Left ventricle myocardium superior (tissue), 1 donor: Measurements from ENCODE around the gene CPB1. TPM values are rescaled to one million over a fixed set of nuclear protein-coding genes. Genes with fewer than 3 reads are reported as not detected.

Source experiments
- ATAC-seq: fragments of 200-7000 bp; cut with Tn5 transposase; one replicate; pipeline ENCODE4 v1.9.1; 2020; ENCODE audit warnings: mild to moderate bottlenecking, moderate library complexity
- DNase-seq: peaks from one replicate; pipeline ENCODE4 v3.0.0-alpha.2; 2020
- intact Hi-C: fragments of 100-400 bp; cut with micrococcal nuclease; formaldehyde crosslinking; loops from one replicate; pipeline ENCODE4 v1.11.0; 2022
- total RNA-seq: library from RNA; stranded (reverse); fragmentation: NEBNext Ultra II Directional; extraction: Animal tissue kit (Norgen Biotek cat#: 25700); gene quantifications from one replicate; pipeline ENCODE4 v1.2.1, GENCODE V29; 2021
- donor health status: DM: no; HTN: yes; CAD: no; lungs with severe emphysema.

Gene CPB1
- total RNA-seq, 1 donor from 2014 or later: not detected

- DNase-seq: no peak
- intact Hi-C loops: no loop called here
- ATAC-seq: no peak
Measured at GRCh38 chr3:148825476-148825875, 2.1 kb upstream of the CPB1 start.

- intact Hi-C loops: no loop called here
- no peak for DNase-seq
Measured at GRCh38 chr3:148828136-148828690, 602 bp downstream of the CPB1 start.

GRCh38 chr3:148829926-148830325 lies 2.3 kb downstream of the CPB1 start:
- ATAC-seq (no peak), DNase-seq (no peak)
- intact Hi-C loops: no loop called here

More at GRCh38 chr3:148828136-148828690, 602 bp downstream of the CPB1 start:
- ATAC-seq: no peak

- intact Hi-C loops: no loop called here
- DNase-seq (no peak), ATAC-seq (no peak)
Measured at GRCh38 chr3:148833223-148833622, 5.6 kb downstream of the CPB1 start.

GRCh38 chr3:148839805-148840204 lies 12.2 kb downstream of the CPB1 start:
- ATAC-seq (no peak), DNase-seq (no peak)
- intact Hi-C loops: no loop called here

- intact Hi-C loops: no loop called here
- DNase-seq (no peak), ATAC-seq (no peak)
Measured at GRCh38 chr3:148840451-148840850, 12.8 kb downstream of the CPB1 start.

GRCh38 chr3:148845756-148846395 lies 18.3 kb downstream of the CPB1 start:
- intact Hi-C loops: no loop called here
- ATAC-seq: no peak
- DNase-seq: no peak

- DNase-seq (no peak), ATAC-seq (no peak)
- intact Hi-C loops: no loop called here
Measured at GRCh38 chr3:148847351-148847750, 19.7 kb downstream of the CPB1 start.

GRCh38 chr3:148848410-148848809 lies 20.8 kb downstream of the CPB1 start:
- DNase-seq: no peak
- intact Hi-C loops: no loop called here
- no peak for ATAC-seq

GRCh38 chr3:148852271-148852992 lies 24.8 kb downstream of the CPB1 start:
- DNase-seq (no peak), ATAC-seq (no peak)
- intact Hi-C loops: no loop called here

- intact Hi-C loops: no loop called here
- DNase-seq (no peak), ATAC-seq (no peak)
Measured at GRCh38 chr3:148853076-148853475, 25.5 kb downstream of the CPB1 start.

- no peak for DNase-seq
- ATAC-seq: no peak
- intact Hi-C loops: no loop called here
Measured at GRCh38 chr3:148854061-148854460, 26.4 kb downstream of the CPB1 start.

- intact Hi-C loops: no loop called here
Measured at GRCh38 chr3:148856384-148856783, 28.8 kb downstream of the CPB1 start.

GRCh38 chr3:148857316-148857715 lies 29.7 kb downstream of the CPB1 start:
- no peak for ATAC-seq
- no peak for DNase-seq
- intact Hi-C loops: no loop called here

More at GRCh38 chr3:148856384-148856783, 28.8 kb downstream of the CPB1 start:
- DNase-seq: no peak
- ATAC-seq: no peak

- ATAC-seq (peak; percentile 30), DNase-seq (no peak)
- intact Hi-C loops: loop anchor here (5.0 kb wide), 1 partner anchor 86 kb away; no protein-coding TSS in a partner anchor
Measured at GRCh38 chr3:148861277-148861869, 33.8 kb downstream of the CPB1 start.

GRCh38 chr3:148863297-148863696 lies 35.7 kb downstream of the CPB1 start:
- intact Hi-C loops: loop anchor here (5.0 kb wide), 1 partner anchor 84 kb away; no protein-coding TSS in a partner anchor
- DNase-seq (no peak), ATAC-seq (no peak)

- DNase-seq (no peak), ATAC-seq (no peak)
- intact Hi-C loops: loop anchor here (5.0 kb wide), 1 partner anchor 83 kb away; no protein-coding TSS in a partner anchor
Measured at GRCh38 chr3:148863814-148864213, 36.2 kb downstream of the CPB1 start.

- intact Hi-C loops: no loop called here
- DNase-seq: no peak
- ATAC-seq: no peak
Measured at GRCh38 chr3:148865049-148865448, 37.4 kb downstream of the CPB1 start, which contains the start of gene CPA3. Gene CPA3 (plus strand): TSS chr3:148865296. CDS start chr3:148865308, 12 bp downstream.

- intact Hi-C loops: no loop called here
- no peak for DNase-seq
- no peak for ATAC-seq
Measured at GRCh38 chr3:148866261-148866660, 38.6 kb downstream of the CPB1 start.
